Measurements from ENCODE around the gene MTFR1L.

The MTFR1L gene

GRCh38 chr1:25787760-25788166 lies 32.0 kb upstream of the MTFR1L start:
- DNase-seq = peak in 2 of 56 donors; percentile 19 to 24

- no peak for DNase-seq
Measured at GRCh38 chr1:25790472-25790871, 29.3 kb upstream of the MTFR1L start.

GRCh38 chr1:25792115-25792514 lies 27.6 kb upstream of the MTFR1L start:
- no peak for DNase-seq

GRCh38 chr1:25793585-25794170 lies 26.1 kb upstream of the MTFR1L start:
- no peak for DNase-seq

- DNase-seq = no peak
Measured at GRCh38 chr1:25794325-25794724, 25.4 kb upstream of the MTFR1L start.

GRCh38 chr1:25795211-25795610 lies 24.5 kb upstream of the MTFR1L start:
- DNase-seq = no peak

GRCh38 chr1:25795946-25796810 lies 23.6 kb upstream of the MTFR1L start:
- DNase-seq = peak in 32 of 56 donors; percentile 25 to 88 (median 62)

- DNase-seq = peak in 52 of 56 donors; percentile 10 to 90 (median 64)
Measured at GRCh38 chr1:25796811-25797458, 22.8 kb upstream of the MTFR1L start.

GRCh38 chr1:25797939-25798338 lies 21.8 kb upstream of the MTFR1L start:
- DNase-seq = no peak

GRCh38 chr1:25798666-25799351 lies 20.9 kb upstream of the MTFR1L start:
- no peak for DNase-seq

- DNase-seq = peak in 2 of 56 donors; percentile 25 to 35
Measured at GRCh38 chr1:25799352-25799934, 20.3 kb upstream of the MTFR1L start.

GRCh38 chr1:25799935-25800702 lies 19.6 kb upstream of the MTFR1L start, which contains the start of gene SELENON:
TSS of gene SELENON (plus strand) at chr1:25800193. CDS start at chr1:25800231, 38 bp downstream.
- DNase-seq = peak in 33 of 56 donors; percentile 15 to 55 (median 27)

- DNase-seq = peak in 4 of 56 donors; percentile 16 to 49 (median 36)
Measured at GRCh38 chr1:25800703-25801377, 18.9 kb upstream of the MTFR1L start.

GRCh38 chr1:25802915-25803314 lies 16.8 kb upstream of the MTFR1L start:
- DNase-seq = no peak

- no peak for DNase-seq
Measured at GRCh38 chr1:25803368-25803767, 16.4 kb upstream of the MTFR1L start.

GRCh38 chr1:25804244-25804963 lies 15.3 kb upstream of the MTFR1L start:
- no peak for DNase-seq

GRCh38 chr1:25804964-25805862 lies 14.5 kb upstream of the MTFR1L start:
- peak in 1 of 56 donors; percentile 50 for DNase-seq

- peak in 49 of 56 donors; percentile 8 to 81 (median 50) for DNase-seq
Measured at GRCh38 chr1:25805863-25806225, 13.9 kb upstream of the MTFR1L start.

Data from nucleus accumbens (tissue), 56 donors.